HEK293 (cell line): ENCODE data around the gene FANK1.

ENCODE experiments used
- CTCF ChIA-PET: fragments of 350-600 bp; formaldehyde crosslinking; extraction: SDS; loops from one replicate; lab custom pipeline; 2021; ENCODE audit warnings: antibody characterized with exemption; lab: Yijun Ruan, JAX
- POLR2A ChIA-PET: fragments of 300-600 bp; formaldehyde crosslinking; extraction: SDS; loops from one replicate; lab custom pipeline; 2020; ENCODE audit warnings: antibody characterized with exemption, inconsistent platforms; lab: Yijun Ruan, JAX
- H3K27ac ChIP-seq: fragments of 200-500 bp; sonication (Bioruptor generic); 2 replicates; pipeline ENCODE4 v1.5.1; 2014; ENCODE audit warnings: low read depth, low read length, control low read depth, inconsistent platforms; ENCODE audit errors: extremely low read depth
- H3K36me3 ChIP-seq, 2 experiments: fragments of 200-500 bp in 1 of 2; sonication (Bioruptor generic) in 1 of 2; 1 replicate in 1 of 2; 2 replicates in 1 of 2; pipeline ENCODE4 v1.5.1; 2014 to 2017; ENCODE audit warnings: inconsistent platforms in 2 of 2, low read length in 2 of 2; ENCODE audit not compliant: control insufficient read depth in 2 of 2, insufficient read depth in 1 of 2
- H3K4me1 ChIP-seq: fragments of 200-500 bp; sonication (Bioruptor generic); 2 replicates; pipeline ENCODE4 v1.5.1; 2014; ENCODE audit warnings: mild to moderate bottlenecking, low read length, inconsistent platforms; ENCODE audit not compliant: control insufficient read depth, insufficient read depth
- H3K4me3 ChIP-seq: 2 replicates; pipeline ENCODE4 v1.5.1; 2011; ENCODE audit warnings: low read depth, mild to moderate bottlenecking, control low read depth, low read length, moderate library complexity
- H3K9me3 ChIP-seq: fragments of 200-500 bp; sonication (Bioruptor generic); 2 replicates; pipeline ENCODE4 v1.5.1; 2014; ENCODE audit warnings: low read depth, low read length, inconsistent platforms; ENCODE audit not compliant: control insufficient read depth, insufficient read depth
- ELK4 ChIP-seq: IDR thresholded peaks from 2 replicates; pipeline ENCODE4 v1.6.1; 2011; ENCODE audit warnings: mild to moderate bottlenecking, low read depth, low read length, borderline replicate concordance
- HOXD13 ChIP-seq: sonication (generic); formaldehyde crosslinking; IDR thresholded peaks from 2 replicates; pipeline ENCODE4 v1.8.0; 2022; ENCODE audit warnings: missing genetic modification reagents, borderline replicate concordance
- KLF10 ChIP-seq: fragments of 450-650 bp; IDR thresholded peaks from 2 replicates; pipeline ENCODE4 v1.5.1; 2018; ENCODE audit warnings: missing biosample characterization, mild to moderate bottlenecking, missing genetic modification characterization
- PRDM6 ChIP-seq: fragments of 450-650 bp; formaldehyde crosslinking; IDR thresholded peaks from 2 replicates; pipeline ENCODE4 v1.5.1; 2017; ENCODE audit warnings: missing biosample characterization, missing genetic modification characterization
- RBAK ChIP-seq: fragments of 450-650 bp; formaldehyde crosslinking; IDR thresholded peaks from 2 replicates; pipeline ENCODE4 v1.5.1; 2016; ENCODE audit warnings: missing biosample characterization, missing genetic modification characterization
- SALL2 ChIP-seq: fragments of 450-650 bp; formaldehyde crosslinking; IDR thresholded peaks from 2 replicates; pipeline ENCODE4 v1.5.0; 2017; ENCODE audit warnings: missing biosample characterization, mild to moderate bottlenecking, missing genetic modification characterization, borderline replicate concordance
- SETDB1 ChIP-seq: IDR thresholded peaks from one replicate; pipeline ENCODE4 v1.6.1; 2017; ENCODE audit warnings: mild to moderate bottlenecking, low read length, moderate library complexity, mixed read lengths; ENCODE audit not compliant: insufficient read length
- SP7 ChIP-seq: fragments of 450-650 bp; formaldehyde crosslinking; IDR thresholded peaks from 2 replicates; pipeline ENCODE4 v1.5.1; 2016; ENCODE audit warnings: missing biosample characterization, missing genetic modification characterization
- TRIM28 ChIP-seq: IDR thresholded peaks from 2 replicates; pipeline ENCODE4 v1.6.1; 2011; ENCODE audit warnings: low read length, control low read depth, borderline replicate concordance
- WT1 ChIP-seq: fragments of 450-650 bp; formaldehyde crosslinking; IDR thresholded peaks from 2 replicates; pipeline ENCODE4 v1.5.1; 2016; ENCODE audit warnings: missing biosample characterization, missing genetic modification characterization
- ZBTB11 ChIP-seq: fragments of 450-650 bp; formaldehyde crosslinking; conservative IDR thresholded peaks from 2 replicates; pipeline ENCODE4 v1.5.1; 2016; ENCODE audit warnings: low read depth, missing biosample characterization, missing genetic modification characterization
- ZBTB7A ChIP-seq: fragments of 450-650 bp; formaldehyde crosslinking; IDR thresholded peaks from 2 replicates; pipeline ENCODE4 v1.5.1; 2016; ENCODE audit warnings: low read depth, missing biosample characterization, missing genetic modification characterization
- ZBTB8A ChIP-seq: fragments of 450-650 bp; formaldehyde crosslinking; IDR thresholded peaks from 2 replicates; pipeline ENCODE4 v1.5.1; 2016; ENCODE audit warnings: missing biosample characterization, missing genetic modification characterization
- ZFP69B ChIP-seq: fragments of 450-650 bp; formaldehyde crosslinking; IDR thresholded peaks from 2 replicates; pipeline ENCODE4 v1.5.1; 2016; ENCODE audit warnings: missing biosample characterization, missing genetic modification characterization
- ZNF114 ChIP-seq: fragments of 450-650 bp; formaldehyde crosslinking; IDR thresholded peaks from 2 replicates; pipeline ENCODE4 v1.5.0; 2017; ENCODE audit warnings: missing biosample characterization, missing genetic modification characterization
- ZNF16 ChIP-seq: fragments of 450-650 bp; formaldehyde crosslinking; IDR thresholded peaks from 2 replicates; pipeline ENCODE4 v1.5.1; 2016; ENCODE audit warnings: low read depth, missing biosample characterization, missing genetic modification characterization
- ZNF174 ChIP-seq: fragments of 450-650 bp; formaldehyde crosslinking; IDR thresholded peaks from 2 replicates; pipeline ENCODE4 v1.5.0; 2017; ENCODE audit warnings: missing biosample characterization, mild to moderate bottlenecking, missing genetic modification characterization
- ZNF23 ChIP-seq: fragments of 450-650 bp; formaldehyde crosslinking; IDR thresholded peaks from 2 replicates; pipeline ENCODE4 v1.5.1; 2016; ENCODE audit warnings: missing biosample characterization, missing genetic modification characterization, borderline replicate concordance
- ZNF37A ChIP-seq: fragments of 450-650 bp; IDR thresholded peaks from 2 replicates; pipeline ENCODE4 v1.5.1; 2018; ENCODE audit warnings: missing biosample characterization, missing genetic modification characterization
- ZNF514 ChIP-seq: fragments of 450-650 bp; formaldehyde crosslinking; IDR thresholded peaks from 2 replicates; pipeline ENCODE4 v1.5.1; 2016; ENCODE audit warnings: missing biosample characterization, missing genetic modification characterization
- ZNF670 ChIP-seq: fragments of 450-650 bp; formaldehyde crosslinking; IDR thresholded peaks from 2 replicates; pipeline ENCODE4 v1.5.1; 2016; ENCODE audit warnings: missing biosample characterization, missing genetic modification characterization, low read depth
- ZNF677 ChIP-seq: fragments of 450-650 bp; IDR thresholded peaks from 2 replicates; pipeline ENCODE4 v1.5.0; 2018; ENCODE audit warnings: missing biosample characterization, mild to moderate bottlenecking, missing genetic modification characterization, moderate library complexity
- ZSCAN30 ChIP-seq: fragments of 450-650 bp; IDR thresholded peaks from 2 replicates; pipeline ENCODE4 v1.5.1; 2018; ENCODE audit warnings: missing biosample characterization, mild to moderate bottlenecking, missing genetic modification characterization, moderate library complexity
- TF ChIP-seq, protein P1 (sequence below): fragments of 450-650 bp; formaldehyde crosslinking; IDR thresholded peaks from 2 replicates; pipeline ENCODE4 v1.5.1; 2016; ENCODE audit warnings: missing biosample characterization, missing genetic modification characterization
- TF ChIP-seq, protein P2 (sequence below): fragments of 450-650 bp; formaldehyde crosslinking; IDR thresholded peaks from 2 replicates; pipeline ENCODE4 v1.5.1; 2016; ENCODE audit warnings: missing biosample characterization, missing genetic modification characterization, borderline replicate concordance

Gene FANK1

DNA sequence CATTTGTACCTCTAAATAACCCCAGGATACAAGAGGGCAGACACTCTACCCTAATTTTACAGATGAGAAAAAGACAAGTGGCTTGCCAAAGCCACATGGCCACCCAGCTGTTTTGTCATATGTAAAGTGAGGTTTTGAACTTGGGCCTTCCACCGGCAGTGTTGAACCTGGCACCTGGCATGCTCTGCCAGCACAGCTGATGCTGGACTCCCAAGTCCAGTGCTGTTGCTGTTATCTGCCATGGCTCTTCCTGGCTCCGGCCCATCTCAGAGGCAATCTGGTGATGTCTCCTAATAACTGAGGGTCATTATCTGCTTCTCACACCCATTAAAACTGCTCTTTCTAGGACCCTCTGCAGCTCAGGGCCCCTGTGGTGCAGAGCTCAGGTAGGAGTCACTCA, 48.0 kb upstream of the FANK1 start (continued):
- no peak for TF ChIP-seq PRDM6
- TF ChIP-seq, protein P1, sequence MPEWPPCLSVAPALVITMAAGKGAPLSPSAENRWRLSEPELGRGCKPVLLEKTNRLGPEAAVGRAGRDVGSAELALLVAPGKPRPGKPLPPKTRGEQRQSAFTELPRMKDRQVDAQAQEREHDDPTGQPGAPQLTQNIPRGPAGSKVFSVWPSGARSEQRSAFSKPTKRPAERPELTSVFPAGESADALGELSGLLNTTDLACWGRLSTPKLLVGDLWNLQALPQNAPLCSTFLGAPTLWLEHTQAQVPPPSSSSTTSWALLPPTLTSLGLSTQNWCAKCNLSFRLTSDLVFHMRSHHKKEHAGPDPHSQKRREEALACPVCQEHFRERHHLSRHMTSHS (tag by site-specific recombination), result no peak
- TF ChIP-seq ZNF16 (tag by site-specific recombination), result no peak
- TF ChIP-seq SETDB1, result no peak
- TF ChIP-seq, protein P2, sequence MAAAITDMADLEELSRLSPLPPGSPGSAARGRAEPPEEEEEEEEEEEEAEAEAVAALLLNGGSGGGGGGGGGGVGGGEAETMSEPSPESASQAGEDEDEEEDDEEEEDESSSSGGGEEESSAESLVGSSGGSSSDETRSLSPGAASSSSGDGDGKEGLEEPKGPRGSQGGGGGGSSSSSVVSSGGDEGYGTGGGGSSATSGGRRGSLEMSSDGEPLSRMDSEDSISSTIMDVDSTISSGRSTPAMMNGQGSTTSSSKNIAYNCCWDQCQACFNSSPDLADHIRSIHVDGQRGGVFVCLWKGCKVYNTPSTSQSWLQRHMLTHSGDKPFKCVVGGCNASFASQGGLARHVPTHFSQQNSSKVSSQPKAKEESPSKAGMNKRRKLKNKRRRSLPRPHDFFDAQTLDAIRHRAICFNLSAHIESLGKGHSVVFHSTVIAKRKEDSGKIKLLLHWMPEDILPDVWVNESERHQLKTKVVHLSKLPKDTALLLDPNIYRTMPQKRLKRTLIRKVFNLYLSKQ (tag by site-specific recombination), result no peak
- no peak for TF ChIP-seq ZNF114 (tag by site-specific recombination)
- no peak for TF ChIP-seq ZNF174 (tag by site-specific recombination)
- no peak for TF ChIP-seq ZSCAN30
- TF ChIP-seq TRIM28, result no peak
- TF ChIP-seq ZBTB8A (tag by site-specific recombination), result no peak
- TF ChIP-seq ZNF37A (tag by site-specific recombination), result no peak
- no peak for TF ChIP-seq ZNF677 (tag by site-specific recombination)
- TF ChIP-seq WT1 (tag by site-specific recombination), result no peak
- TF ChIP-seq RBAK (tag by site-specific recombination), result no peak
- no peak for TF ChIP-seq ZFP69B (tag by site-specific recombination)
- TF ChIP-seq, all 188 proteins: peak for 0

DNA sequence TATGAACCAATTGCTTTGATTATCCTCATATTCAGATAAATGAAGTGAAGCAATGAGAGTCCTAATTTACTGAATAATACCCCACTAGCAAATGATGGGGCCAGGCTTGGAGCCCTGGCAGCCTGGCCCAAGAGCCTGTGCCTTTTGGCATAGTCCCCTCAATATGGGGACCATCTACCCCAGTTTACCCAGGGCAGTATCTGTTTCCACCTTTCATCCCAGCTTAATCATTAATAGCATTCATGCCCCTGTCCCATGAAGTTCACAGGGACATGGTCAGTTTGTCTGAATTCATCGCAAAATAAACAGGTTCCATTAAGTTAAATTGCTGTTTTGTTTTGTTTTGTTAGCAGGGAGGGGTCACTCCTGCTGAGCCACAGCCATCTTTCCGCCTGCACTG, 47.5 kb upstream of the FANK1 start:
- Histone ChIP-seq H3K4me1 (no peaks in the 10 kb centered on the region), H3K36me3 (peaks cover 17 to 81% of the 10 kb centered on the region in 2 experiments), H3K4me3 (no peak overlapping the region), H3K27ac (no peak overlapping the region), H3K9me3 (no peaks in the 10 kb centered on the region)
- ChIA-PET POLR2A (no interaction called here), CTCF (no interaction called here)
- TF ChIP-seq ZNF670 (tag by site-specific recombination) (no peak), KLF10 (tag by site-specific recombination) (no peak)

DNA sequence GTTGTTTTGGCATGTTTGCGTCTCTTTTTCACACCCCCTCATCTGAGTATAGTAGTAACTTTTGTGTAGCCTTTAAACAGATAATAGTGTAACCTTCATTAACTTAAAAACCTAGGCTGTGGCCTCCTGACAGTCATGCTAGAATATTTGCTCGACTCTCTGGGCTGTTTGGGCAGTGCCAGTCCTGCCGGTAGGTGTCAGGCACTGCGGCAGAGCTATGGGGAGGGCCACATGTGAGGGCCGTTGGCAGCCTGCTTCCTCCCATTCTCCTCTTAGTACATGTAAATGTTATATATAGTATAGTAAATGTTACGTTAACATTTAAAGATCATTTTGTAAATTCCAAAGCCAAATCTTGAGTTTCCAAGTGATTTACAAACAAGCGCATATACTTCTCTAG, 46.9 kb upstream of the FANK1 start:
- no peaks in the 10 kb centered on the region for H3K9me3 ChIP-seq
- H3K36me3 ChIP-seq, result peaks cover 23 to 79% of the 10 kb centered on the region in 2 experiments
- H3K4me3 ChIP-seq, result no peak overlapping the region
- POLR2A ChIA-PET, result no interaction called here
- no peaks in the 10 kb centered on the region for H3K4me1 ChIP-seq
- CTCF ChIA-PET, result no interaction called here
- H3K27ac ChIP-seq, result no peak overlapping the region
- TF ChIP-seq ZNF514 (no peak), ZBTB7A (tag by site-specific recombination) (no peak), HOXD13 (no peak), ZNF23 (tag by site-specific recombination) (no peak), PRDM6 (no peak), SALL2 (no peak), SP7 (tag by site-specific recombination) (no peak), ELK4 (no peak), ZBTB11 (tag by site-specific recombination) (no peak)
